KMS-11 (cell line): ENCODE results near the gene NDUFV1.
"Not testable (repeated sequence)": the region's sequence is repeated elsewhere in the genome, so short reads cannot be mapped to it uniquely, and the experiment has no call there.

Experiments
- H2AFZ ChIP-seq: fragments of 200-600 bp; sonication (generic); 2 replicates; pipeline ENCODE4 v1.6.1; 2016; ENCODE audit warnings: antibody characterized with exemption, mixed run types, low read depth
- H3K27ac ChIP-seq: fragments of 200-600 bp; sonication (generic); 2 replicates; pipeline ENCODE4 v1.6.1; 2016; ENCODE audit warnings: mild to moderate bottlenecking, mixed run types
- H3K27me3 ChIP-seq: fragments of 200-600 bp; sonication (generic); 2 replicates; pipeline ENCODE4 v1.6.1; 2017; ENCODE audit warnings: mild to moderate bottlenecking, low read depth, mixed run types, moderate library complexity; ENCODE audit not compliant: insufficient read depth
- H3K36me3 ChIP-seq: fragments of 200-600 bp; sonication (generic); 2 replicates; pipeline ENCODE4 v1.6.1; 2017; ENCODE audit warnings: mild to moderate bottlenecking, mixed run types; ENCODE audit not compliant: insufficient read depth
- H3K4me1 ChIP-seq: fragments of 200-600 bp; sonication (generic); 2 replicates; pipeline ENCODE4 v1.6.1; 2016; ENCODE audit warnings: mild to moderate bottlenecking, low read depth, mixed run types; ENCODE audit not compliant: poor library complexity, severe bottlenecking
- H3K4me2 ChIP-seq: fragments of 200-600 bp; sonication (generic); 2 replicates; pipeline ENCODE4 v1.7.0; 2016; ENCODE audit warnings: mild to moderate bottlenecking, mixed run types
- H3K4me3 ChIP-seq: fragments of 200-600 bp; sonication (generic); IDR thresholded peaks from 2 replicates; pipeline ENCODE4 v1.6.1; 2017; ENCODE audit warnings: low read depth, low read length, mixed read lengths; ENCODE audit not compliant: insufficient read depth
- H3K79me2 ChIP-seq: fragments of 200-600 bp; sonication (generic); 2 replicates; pipeline ENCODE4 v1.6.1; 2016; ENCODE audit warnings: low read depth, mixed run types; ENCODE audit not compliant: insufficient read depth
- H3K9ac ChIP-seq: fragments of 200-600 bp; sonication (generic); 2 replicates; pipeline ENCODE4 v1.6.1; 2016; ENCODE audit warnings: mild to moderate bottlenecking, mixed run types
- H4K20me1 ChIP-seq: fragments of 200-600 bp; sonication (generic); 2 replicates; pipeline ENCODE4 v1.6.1; 2016; ENCODE audit warnings: mild to moderate bottlenecking, mixed run types; ENCODE audit not compliant: insufficient read depth
- CTCF ChIP-seq: fragments of 200-600 bp; sonication (generic); conservative IDR thresholded peaks from 2 replicates; pipeline ENCODE4 v1.6.1; 2017; ENCODE audit warnings: low read depth, mild to moderate bottlenecking, antibody characterized with exemption, low read length, moderate library complexity, mixed read lengths

NDUFV1 gene

GRCh38 chr11:67599149-67599548 is 7.6 kb upstream of the NDUFV1 start:
- no peak for TF ChIP-seq CTCF
- H3K27me3 ChIP-seq, result no peaks in the 10 kb centered on the region; the same call in 1 of the 2 replicates
- no peak overlapping the region for H3K9ac ChIP-seq
- H3K4me1 ChIP-seq, result no peaks in the 10 kb centered on the region
- H3K27ac ChIP-seq, result no peak overlapping the region
- no peak overlapping the region for H3K4me2 ChIP-seq
- no peak overlapping the region for H3K4me3 ChIP-seq
- no peak overlapping the region for H2AFZ ChIP-seq
- no peaks in the 10 kb centered on the region for H4K20me1 ChIP-seq
- no peaks in the 10 kb centered on the region for H3K79me2 ChIP-seq
- no peaks in the 10 kb centered on the region for H3K36me3 ChIP-seq

- no peak overlapping the region for H3K9ac ChIP-seq
- H3K4me2 ChIP-seq, result no peak overlapping the region
- H3K27ac ChIP-seq, result no peak overlapping the region
- no peaks in the 10 kb centered on the region for H4K20me1 ChIP-seq
- no peaks in the 10 kb centered on the region for H3K36me3 ChIP-seq
- H3K4me1 ChIP-seq, result no peaks in the 10 kb centered on the region
- H3K79me2 ChIP-seq, result no peaks in the 10 kb centered on the region
- no peak overlapping the region for H3K4me3 ChIP-seq
- H3K27me3 ChIP-seq, result no peaks in the 10 kb centered on the region; the same call in 1 of the 2 replicates
- H2AFZ ChIP-seq, result no peak overlapping the region
- TF ChIP-seq CTCF, result no peak
Measured at GRCh38 chr11:67600324-67601029, 6.3 kb upstream of the NDUFV1 start.

- H4K20me1 ChIP-seq, result no peaks in the 10 kb centered on the region
- no peaks in the 10 kb centered on the region for H3K4me1 ChIP-seq
- no peak overlapping the region for H3K4me3 ChIP-seq
- no peaks in the 10 kb centered on the region; the same call in 1 of the 2 replicates for H3K27me3 ChIP-seq
- H3K27ac ChIP-seq, result no peak overlapping the region
- TF ChIP-seq CTCF, result no peak
- no peaks in the 10 kb centered on the region for H3K79me2 ChIP-seq
- H3K4me2 ChIP-seq, result no peak overlapping the region
- no peak overlapping the region for H3K9ac ChIP-seq
- no peaks in the 10 kb centered on the region for H3K36me3 ChIP-seq
- no peak overlapping the region for H2AFZ ChIP-seq
Measured at GRCh38 chr11:67601098-67601497, 5.6 kb upstream of the NDUFV1 start.

- H3K27me3 ChIP-seq, H2AFZ ChIP-seq, H3K4me1 ChIP-seq, H4K20me1 ChIP-seq, H3K36me3 ChIP-seq, H3K4me2 ChIP-seq, H3K27ac ChIP-seq, H3K4me3 ChIP-seq, H3K9ac ChIP-seq: not testable (repeated sequence)
- peaks cover 18% of the 10 kb centered on the region for H3K79me2 ChIP-seq
Measured at GRCh38 chr11:67604119-67604518, 2.6 kb upstream of the NDUFV1 start.

- TF ChIP-seq CTCF, result no peak
- no peaks in the 10 kb centered on the region for H4K20me1 ChIP-seq
- H3K4me2 ChIP-seq, result no peak overlapping the region
- no peak overlapping the region for H2AFZ ChIP-seq
- no peak overlapping the region for H3K9ac ChIP-seq
- H3K27ac ChIP-seq, result no peak overlapping the region
- peaks cover 9% of the 10 kb centered on the region for H3K4me1 ChIP-seq
- no peaks in the 10 kb centered on the region for H3K27me3 ChIP-seq
- no peak overlapping the region for H3K4me3 ChIP-seq
- H3K79me2 ChIP-seq, result peaks cover 18% of the 10 kb centered on the region
- no peaks in the 10 kb centered on the region for H3K36me3 ChIP-seq
Measured at GRCh38 chr11:67604815-67605214, 1.9 kb upstream of the NDUFV1 start.
